SK-N-SH treated with all-trans-retinoic acid at 6 μM for 48 hours (cell line): ENCODE measurements around the gene HRK.

Source experiments
- ATAC-seq: fragments of 200-7000 bp; cut with Tn5 transposase; 3 replicates; pipeline ENCODE4 v1.9.1; 2020; ENCODE audit warnings: mild to moderate bottlenecking, moderate library complexity
- ARNTL ChIP-seq: fragments of 450-650 bp; formaldehyde crosslinking; IDR thresholded peaks from 2 replicates; pipeline ENCODE4 v1.5.0; 2020; ENCODE audit warnings: low read depth, mild to moderate bottlenecking, moderate library complexity, borderline replicate concordance
- BACH2 ChIP-seq: fragments of 250-450 bp; sonication (Bioruptor Pico); IDR thresholded peaks from 2 replicates; pipeline ENCODE4 v1.9.0; 2021; ENCODE audit warnings: mild to moderate bottlenecking, borderline replicate concordance
- CREB5 ChIP-seq: fragments of 250-450 bp; sonication (Bioruptor Pico); IDR thresholded peaks from 2 replicates; pipeline ENCODE4 v1.5.1; 2020; ENCODE audit warnings: low read depth, mild to moderate bottlenecking, moderate library complexity
- CSDC2 ChIP-seq: fragments of 250-450 bp; sonication (Bioruptor Pico); IDR thresholded peaks from 2 replicates; pipeline ENCODE4 v1.5.0; 2020; ENCODE audit warnings: mild to moderate bottlenecking, moderate library complexity
- ESRRG ChIP-seq: fragments of 250-450 bp; sonication (Bioruptor Pico); IDR thresholded peaks from 2 replicates; pipeline ENCODE4 v1.6.1; 2021; ENCODE audit warnings: mild to moderate bottlenecking
- GLIS3 ChIP-seq: fragments of 250-450 bp; sonication (Bioruptor Pico); IDR thresholded peaks from 2 replicates; pipeline ENCODE4 v1.5.0; 2020; ENCODE audit warnings: mild to moderate bottlenecking, moderate library complexity
- ISL1 ChIP-seq: fragments of 250-450 bp; sonication (Bioruptor Pico); IDR thresholded peaks from 2 replicates; pipeline ENCODE4 v2.1.2; 2022; ENCODE audit warnings: mild to moderate bottlenecking, moderate library complexity
- PATZ1 ChIP-seq: fragments of 250-450 bp; sonication (Bioruptor Pico); IDR thresholded peaks from 2 replicates; pipeline ENCODE4 v1.8.0; 2020; ENCODE audit warnings: mild to moderate bottlenecking, moderate library complexity, borderline replicate concordance
- PPARA ChIP-seq: fragments of 250-450 bp; sonication (Bioruptor Pico); IDR thresholded peaks from 2 replicates; pipeline ENCODE4 v1.5.0; 2020; ENCODE audit warnings: mild to moderate bottlenecking, borderline replicate concordance
- RARB ChIP-seq: fragments of 250-450 bp; sonication (Bioruptor Pico); IDR thresholded peaks from 2 replicates; pipeline ENCODE4 v1.8.0; 2021; ENCODE audit warnings: mild to moderate bottlenecking, moderate library complexity
- SNAI2 ChIP-seq: fragments of 250-450 bp; sonication (Bioruptor Pico); IDR thresholded peaks from 2 replicates; pipeline ENCODE4 v1.5.0; 2020; ENCODE audit warnings: mild to moderate bottlenecking, moderate library complexity
- TCF4 ChIP-seq: fragments of 250-450 bp; sonication (Bioruptor Pico); IDR thresholded peaks from 2 replicates; pipeline ENCODE4 v1.8.0; 2021; ENCODE audit warnings: mild to moderate bottlenecking, moderate library complexity, borderline replicate concordance
- TOX ChIP-seq: fragments of 250-450 bp; sonication (Bioruptor Pico); IDR thresholded peaks from 2 replicates; pipeline ENCODE4 v1.8.0; 2021; ENCODE audit warnings: mild to moderate bottlenecking, moderate library complexity, borderline replicate concordance
- TSHZ2 ChIP-seq: fragments of 250-450 bp; sonication (Bioruptor Pico); IDR thresholded peaks from 2 replicates; pipeline ENCODE4 v1.5.0; 2020; ENCODE audit warnings: mild to moderate bottlenecking, moderate library complexity
- ZC3H10 ChIP-seq: fragments of 250-450 bp; sonication (Bioruptor Pico); IDR thresholded peaks from 2 replicates; pipeline ENCODE4 v1.5.1; 2021; ENCODE audit warnings: mild to moderate bottlenecking, moderate library complexity
- ZFP3 ChIP-seq: fragments of 250-450 bp; sonication (Bioruptor Pico); IDR thresholded peaks from 2 replicates; pipeline ENCODE4 v1.5.0; 2020; ENCODE audit warnings: mild to moderate bottlenecking, moderate library complexity
- ZFP30 ChIP-seq: fragments of 450-650 bp; formaldehyde crosslinking; IDR thresholded peaks from 2 replicates; pipeline ENCODE4 v1.5.0; 2022; ENCODE audit warnings: mild to moderate bottlenecking, moderate library complexity
- ZNF565 ChIP-seq: fragments of 450-650 bp; formaldehyde crosslinking; conservative IDR thresholded peaks from 2 replicates; pipeline ENCODE4 v1.5.0; 2020; ENCODE audit warnings: low read depth, mild to moderate bottlenecking, moderate library complexity
- ZNF70 ChIP-seq: fragments of 450-650 bp; formaldehyde crosslinking; IDR thresholded peaks from 2 replicates; pipeline ENCODE4 v1.5.0; 2020; ENCODE audit warnings: mild to moderate bottlenecking, moderate library complexity
- ZNF8 ChIP-seq: fragments of 450-650 bp; formaldehyde crosslinking; IDR thresholded peaks from 2 replicates; pipeline ENCODE4 v1.5.0; 2020; ENCODE audit warnings: mild to moderate bottlenecking, moderate library complexity
- TF ChIP-seq, protein P1 (sequence below): fragments of 250-450 bp; sonication (Bioruptor Pico); IDR thresholded peaks from 2 replicates; pipeline ENCODE4 v1.5.1; 2021; ENCODE audit warnings: mild to moderate bottlenecking, moderate library complexity
- TF ChIP-seq, protein P2 (sequence below): fragments of 250-450 bp; sonication (Bioruptor Pico); IDR thresholded peaks from 2 replicates; pipeline ENCODE4 v1.8.0; 2021; ENCODE audit warnings: low read depth, mild to moderate bottlenecking, moderate library complexity, borderline replicate concordance

Gene HRK

GRCh38 chr12:116920939-116921338 lies 39.7 kb upstream of the HRK start (continued):
- TF ChIP-seq PATZ1 (no peak), RARB (CRISPR knock-in tag) (no peak), ZNF70 (no peak), CREB5 (CRISPR knock-in tag) (no peak), BACH2 (no peak)
- TF ChIP-seq, all 23 proteins: peak for 0

GRCh38 chr12:116919706-116920485 lies 38.7 kb upstream of the HRK start:
- TF ChIP-seq CSDC2 (CRISPR knock-in tag) (no peak), GLIS3 (CRISPR knock-in tag) (no peak), ZNF8 (CRISPR knock-in tag) (no peak), ARNTL (CRISPR knock-in tag) (no peak), ZNF565 (CRISPR knock-in tag) (no peak), TOX (CRISPR knock-in tag) (no peak), BACH2 (no peak), SNAI2 (CRISPR knock-in tag) (no peak), TSHZ2 (CRISPR knock-in tag) (no peak), PATZ1 (no peak), ZC3H10 (CRISPR knock-in tag) (no peak), RARB (CRISPR knock-in tag) (no peak), TCF4 (CRISPR knock-in tag) (no peak), ZNF70 (no peak)
- TF ChIP-seq, protein P1, sequence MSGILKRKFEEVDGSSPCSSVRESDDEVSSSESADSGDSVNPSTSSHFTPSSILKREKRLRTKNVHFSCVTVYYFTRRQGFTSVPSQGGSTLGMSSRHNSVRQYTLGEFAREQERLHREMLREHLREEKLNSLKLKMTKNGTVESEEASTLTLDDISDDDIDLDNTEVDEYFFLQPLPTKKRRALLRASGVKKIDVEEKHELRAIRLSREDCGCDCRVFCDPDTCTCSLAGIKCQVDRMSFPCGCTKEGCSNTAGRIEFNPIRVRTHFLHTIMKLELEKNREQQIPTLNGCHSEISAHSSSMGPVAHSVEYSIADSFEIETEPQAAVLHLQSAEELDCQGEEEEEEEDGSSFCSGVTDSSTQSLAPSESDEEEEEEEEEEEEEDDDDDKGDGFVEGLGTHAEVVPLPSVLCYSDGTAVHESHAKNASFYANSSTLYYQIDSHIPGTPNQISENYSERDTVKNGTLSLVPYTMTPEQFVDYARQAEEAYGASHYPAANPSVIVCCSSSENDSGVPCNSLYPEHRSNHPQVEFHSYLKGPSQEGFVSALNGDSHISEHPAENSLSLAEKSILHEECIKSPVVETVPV (CRISPR knock-in tag), result no peak
- TF ChIP-seq, protein P2, sequence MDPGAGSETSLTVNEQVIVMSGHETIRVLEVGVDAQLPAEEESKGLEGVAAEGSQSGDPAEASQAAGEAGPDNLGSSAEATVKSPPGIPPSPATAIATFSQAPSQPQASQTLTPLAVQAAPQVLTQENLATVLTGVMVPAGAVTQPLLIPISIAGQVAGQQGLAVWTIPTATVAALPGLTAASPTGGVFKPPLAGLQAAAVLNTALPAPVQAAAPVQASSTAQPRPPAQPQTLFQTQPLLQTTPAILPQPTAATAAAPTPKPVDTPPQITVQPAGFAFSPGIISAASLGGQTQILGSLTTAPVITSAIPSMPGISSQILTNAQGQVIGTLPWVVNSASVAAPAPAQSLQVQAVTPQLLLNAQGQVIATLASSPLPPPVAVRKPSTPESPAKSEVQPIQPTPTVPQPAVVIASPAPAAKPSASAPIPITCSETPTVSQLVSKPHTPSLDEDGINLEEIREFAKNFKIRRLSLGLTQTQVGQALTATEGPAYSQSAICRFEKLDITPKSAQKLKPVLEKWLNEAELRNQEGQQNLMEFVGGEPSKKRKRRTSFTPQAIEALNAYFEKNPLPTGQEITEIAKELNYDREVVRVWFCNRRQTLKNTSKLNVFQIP (CRISPR knock-in tag), result no peak
- ATAC-seq, result no peak

GRCh38 chr12:116919247-116919661 lies 38.0 kb upstream of the HRK start:
- ATAC-seq, result no peak

More at GRCh38 chr12:116919247-116919661, 38.0 kb upstream of the HRK start:
- TF ChIP-seq ARNTL (CRISPR knock-in tag), result no peak
- no peak for TF ChIP-seq ZFP30 (CRISPR knock-in tag)
- no peak for TF ChIP-seq TCF4 (CRISPR knock-in tag)
- no peak for TF ChIP-seq PPARA (CRISPR knock-in tag)
- TF ChIP-seq ZNF70, result no peak
- TF ChIP-seq ZNF8 (CRISPR knock-in tag), result no peak
- no peak for TF ChIP-seq RARB (CRISPR knock-in tag)
- no peak for TF ChIP-seq ZC3H10 (CRISPR knock-in tag)
- no peak for TF ChIP-seq SNAI2 (CRISPR knock-in tag)
- TF ChIP-seq ESRRG (CRISPR knock-in tag), result no peak
- TF ChIP-seq CSDC2 (CRISPR knock-in tag), result no peak
- no peak for TF ChIP-seq ZFP3 (CRISPR knock-in tag)
- TF ChIP-seq, protein P2 (CRISPR knock-in tag), result no peak
- TF ChIP-seq PATZ1, result no peak
- no peak for TF ChIP-seq ISL1 (CRISPR knock-in tag)
- TF ChIP-seq TOX (CRISPR knock-in tag), result no peak
